ENCODE results near the gene HNRNPLL. TPM values are rescaled to one million over a fixed set of nuclear protein-coding genes. Genes with fewer than 3 reads are reported as not detected.
"Not testable (repeated sequence)": the region's sequence is repeated elsewhere in the genome, so short reads cannot be mapped to it uniquely, and the experiment has no call there.

HNRNPLL gene
- total RNA-seq, 1 donor from 2014 or later: 51.1 TPM

DNA sequence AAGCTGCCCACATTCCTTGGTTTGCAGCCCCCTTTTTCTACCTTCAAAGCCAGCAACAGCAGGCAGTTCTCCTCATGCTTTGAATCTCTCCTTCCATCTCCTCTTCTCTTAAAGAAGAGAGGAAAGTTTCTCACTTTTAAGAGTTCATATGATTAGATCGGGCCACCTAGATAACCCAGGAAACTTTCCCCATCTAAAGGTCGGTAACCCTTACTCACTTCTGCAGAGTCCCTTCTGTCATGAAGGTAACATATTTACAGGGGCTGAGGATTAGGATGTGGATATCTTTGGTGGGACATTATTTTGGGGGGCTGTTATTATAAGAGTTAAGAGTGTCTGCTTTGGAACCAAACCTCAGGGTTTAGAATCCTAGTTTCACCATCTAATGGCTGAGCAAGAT, 51.0 kb downstream of the HNRNPLL start:
- DNase-seq: no peak

- DNase-seq: no peak
Measured at GRCh38 chr2:38551171-38551570, 51.6 kb downstream of the HNRNPLL start.

- no peak for DNase-seq
Measured at GRCh38 chr2:38549851-38550250, 52.9 kb downstream of the HNRNPLL start.

DNA sequence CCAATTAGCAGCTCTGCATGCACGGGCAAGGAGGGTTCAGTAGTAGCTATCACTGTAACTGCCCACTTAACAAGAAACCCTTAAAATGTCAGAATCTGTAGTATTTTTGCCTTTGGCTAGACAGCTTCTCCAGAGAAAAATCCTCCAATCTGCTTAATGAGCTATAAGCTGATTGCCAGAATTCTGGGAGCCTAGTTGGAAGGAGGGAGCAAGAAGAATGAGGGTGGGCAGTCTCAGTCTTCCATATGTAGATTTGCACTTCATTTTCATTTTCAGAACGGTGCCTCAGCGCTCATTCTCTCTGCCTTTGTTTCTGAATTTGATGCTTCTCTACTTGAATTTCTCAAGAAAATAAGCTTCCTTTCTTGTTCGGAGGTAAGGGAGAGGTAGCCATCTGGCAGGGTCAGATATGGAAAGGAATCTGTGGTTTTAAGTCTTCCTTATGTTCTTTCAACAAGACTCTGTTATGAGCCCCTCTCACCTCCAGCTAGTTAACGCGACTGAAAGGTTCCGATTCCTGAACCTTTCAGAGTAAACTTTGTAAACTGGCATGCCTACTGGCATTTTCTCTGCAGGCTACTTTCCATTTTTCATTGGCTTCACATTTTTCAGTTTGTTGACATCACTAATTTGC, 53.5 kb downstream of the HNRNPLL start:
- DNase-seq: no peak

GRCh38 chr2:38547791-38548190, 54.9 kb downstream of the HNRNPLL start:
- no peak for DNase-seq

DNA sequence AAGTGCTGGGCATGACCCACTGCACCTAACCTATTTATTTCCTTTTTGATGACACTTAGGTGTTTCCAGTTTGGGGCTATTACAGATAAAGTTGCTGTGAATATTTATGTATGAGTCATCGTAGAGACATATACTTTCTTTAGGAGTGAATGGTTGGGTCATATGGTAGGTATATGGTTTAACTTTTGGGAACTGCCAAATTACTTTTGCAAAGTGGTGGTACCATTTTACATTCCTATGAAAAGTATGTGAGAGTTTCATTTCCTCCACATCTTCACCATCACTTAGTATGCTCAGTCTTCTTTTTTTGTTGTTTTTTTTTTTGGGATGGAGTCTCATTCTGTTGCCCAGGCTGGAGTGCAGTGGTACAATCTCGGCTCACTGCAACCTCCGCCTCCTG, 56.1 kb downstream of the HNRNPLL start:
- DNase-seq: no peak

DNA sequence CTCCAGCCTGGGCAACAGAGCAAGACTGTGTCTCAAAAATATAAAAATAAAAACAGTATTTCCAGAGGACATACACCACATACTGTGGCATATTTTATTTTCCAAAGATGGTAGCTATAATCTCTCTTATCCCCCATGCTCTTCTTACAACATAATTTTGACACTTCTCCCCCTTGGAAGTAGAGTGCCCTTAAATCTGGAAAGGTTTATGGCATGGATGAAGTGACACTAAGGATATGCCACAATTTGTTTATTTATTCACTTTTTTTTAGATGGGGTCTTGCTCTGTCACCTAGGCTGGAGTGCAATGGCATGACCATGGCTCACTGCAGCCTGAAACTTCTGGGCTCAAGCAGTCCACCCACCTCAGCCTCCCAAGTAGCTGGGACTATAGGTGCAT, 56.7 kb downstream of the HNRNPLL start:
- DNase-seq: no peak

DNA sequence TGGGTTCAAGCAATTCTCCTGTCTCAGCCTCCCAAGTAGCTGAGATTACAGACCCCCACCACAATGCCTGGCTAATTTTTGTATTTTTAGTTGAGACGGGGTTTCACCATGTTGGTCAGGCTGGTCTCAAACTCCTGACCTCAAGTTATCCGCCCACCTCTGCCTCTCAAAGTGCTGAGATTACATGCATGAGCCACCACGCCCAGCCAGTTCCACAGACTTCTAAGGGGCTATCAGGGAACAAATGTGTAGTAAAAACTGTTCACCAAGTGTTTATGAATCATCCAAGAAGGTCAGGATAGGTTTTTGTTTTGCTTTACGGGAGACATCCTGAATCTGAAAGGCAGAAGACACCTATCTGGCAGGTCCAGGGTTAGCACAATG, 60.5 kb downstream of the HNRNPLL start:
- DNase-seq: peak; percentile 47

DNA sequence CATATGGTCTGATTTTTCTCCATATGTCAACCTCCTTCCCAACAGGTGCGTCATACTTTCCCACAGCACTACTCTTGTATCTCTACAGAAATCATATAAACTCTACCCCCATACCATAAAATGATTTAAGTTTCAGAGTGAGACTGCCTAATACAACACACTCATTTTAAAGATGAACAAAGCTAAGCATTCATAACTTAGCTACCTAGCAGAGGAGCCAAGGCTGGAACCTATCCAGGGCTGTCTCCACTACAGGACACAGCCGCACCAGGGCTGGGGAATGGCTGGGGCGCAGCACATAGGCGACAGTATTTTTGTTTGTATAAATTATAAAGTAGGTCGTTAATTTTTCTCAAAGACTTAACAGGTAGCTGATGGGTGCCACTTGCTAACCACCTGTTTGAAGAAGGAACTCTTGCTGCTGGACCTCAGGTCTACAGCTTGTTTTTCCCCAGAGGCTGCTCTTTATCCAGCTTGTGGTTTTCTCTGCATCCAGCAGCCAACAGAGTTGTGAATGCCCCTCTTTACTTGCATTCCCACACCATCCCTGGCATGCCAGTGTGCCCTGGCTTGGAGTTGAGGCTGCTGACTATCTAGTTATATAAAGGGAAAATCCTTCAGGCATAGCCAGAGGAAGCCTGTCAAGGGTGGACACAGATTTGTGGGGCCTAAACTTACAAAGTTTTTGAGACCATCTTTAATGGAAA, 62.0 kb downstream of the HNRNPLL start:
- DNase-seq: no peak

DNA sequence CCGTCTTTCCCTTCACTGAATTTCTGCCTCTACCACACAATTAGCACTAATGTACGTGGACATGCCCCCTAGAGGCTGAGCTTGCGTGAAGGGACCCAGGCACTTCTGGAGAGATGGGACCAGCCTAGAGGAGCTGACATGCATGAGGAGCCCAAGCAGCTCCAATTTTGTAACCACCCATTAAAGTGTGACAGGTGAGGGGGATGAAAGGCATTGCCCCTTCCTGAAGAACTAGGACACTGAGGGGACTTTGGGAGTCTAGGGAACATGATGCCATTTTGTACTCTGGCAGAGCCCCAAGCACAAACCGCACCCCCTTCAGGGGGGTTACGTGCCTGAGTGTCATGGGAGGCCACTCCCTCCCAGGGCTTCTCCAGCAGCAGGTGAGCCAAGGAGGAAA, 63.6 kb downstream of the HNRNPLL start:
- no peak for DNase-seq

GRCh38 chr2:38537937-38538525, 64.7 kb downstream of the HNRNPLL start:
- no peak for DNase-seq

GRCh38 chr2:38537296-38537695, 65.4 kb downstream of the HNRNPLL start:
- not testable (repeated sequence) for DNase-seq

DNA sequence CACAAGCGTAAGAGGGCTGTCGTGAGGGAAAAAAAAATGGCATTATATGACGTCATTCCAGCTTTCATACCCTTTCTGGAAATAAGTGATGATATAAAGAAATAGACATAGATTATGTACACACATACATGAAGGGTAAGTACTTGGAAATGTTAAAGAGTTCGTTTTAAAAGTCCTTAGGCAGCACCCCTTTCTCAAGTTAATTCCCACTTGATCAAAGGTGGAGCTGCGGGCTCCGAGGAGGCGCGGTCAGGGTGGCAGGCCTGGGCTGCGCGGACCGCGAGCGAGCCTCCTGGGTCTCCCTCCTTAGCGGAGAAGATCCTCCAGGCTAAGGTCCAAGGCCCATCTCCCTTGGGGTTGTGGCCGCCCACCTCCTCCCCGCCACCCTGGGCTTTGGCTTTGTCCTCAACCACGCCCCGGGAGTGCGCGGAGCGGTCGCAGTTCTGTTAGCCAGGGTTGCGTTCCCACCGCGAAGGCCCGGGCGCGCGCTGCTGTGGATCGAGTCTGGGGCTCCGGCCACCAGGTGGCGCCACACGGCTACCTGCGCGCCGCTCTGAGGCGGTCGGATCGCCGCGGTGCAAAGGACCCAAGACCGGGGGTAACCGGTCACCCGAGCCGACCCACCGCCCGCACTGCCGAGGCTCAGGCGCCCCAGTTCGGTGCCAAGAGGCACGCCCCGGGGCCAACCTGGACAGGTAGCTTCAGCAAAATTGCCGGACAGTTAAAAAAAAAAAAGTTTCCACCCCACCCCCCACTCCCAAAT, 66.8 kb downstream of the HNRNPLL start:
- peak; percentile 84 for DNase-seq

GRCh38 chr2:38535404-38535743, 67.4 kb downstream of the HNRNPLL start:
- DNase-seq: no peak

GRCh38 chr2:38534746-38535403, 67.9 kb downstream of the HNRNPLL start:
- no peak for DNase-seq

GRCh38 chr2:38533757-38534545, 68.8 kb downstream of the HNRNPLL start:
- no peak for DNase-seq

GRCh38 chr2:38533180-38533579, 69.5 kb downstream of the HNRNPLL start:
- DNase-seq: no peak

GRCh38 chr2:38532366-38532765, 70.4 kb downstream of the HNRNPLL start:
- no peak for DNase-seq

DNA sequence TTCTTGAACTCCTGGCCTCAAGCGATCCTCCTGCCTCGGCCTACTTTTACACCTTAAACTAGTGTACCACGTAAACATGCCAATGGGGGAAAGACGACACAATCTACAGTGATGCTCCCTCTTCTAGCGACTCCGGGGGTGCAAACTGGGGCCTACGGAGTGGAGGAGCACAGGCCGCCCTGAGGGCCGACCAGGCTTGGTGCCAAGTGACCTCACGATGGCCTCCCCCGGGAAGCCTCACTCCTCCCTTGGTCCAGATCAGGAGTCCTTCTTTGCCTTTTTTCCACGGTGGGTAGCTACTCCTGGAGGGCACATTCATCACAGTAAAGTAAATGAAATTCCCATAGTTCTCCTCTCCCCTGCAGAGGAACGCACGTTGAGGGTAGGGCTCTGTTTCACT, 73.5 kb downstream of the HNRNPLL start:
- no peak for DNase-seq

DNA sequence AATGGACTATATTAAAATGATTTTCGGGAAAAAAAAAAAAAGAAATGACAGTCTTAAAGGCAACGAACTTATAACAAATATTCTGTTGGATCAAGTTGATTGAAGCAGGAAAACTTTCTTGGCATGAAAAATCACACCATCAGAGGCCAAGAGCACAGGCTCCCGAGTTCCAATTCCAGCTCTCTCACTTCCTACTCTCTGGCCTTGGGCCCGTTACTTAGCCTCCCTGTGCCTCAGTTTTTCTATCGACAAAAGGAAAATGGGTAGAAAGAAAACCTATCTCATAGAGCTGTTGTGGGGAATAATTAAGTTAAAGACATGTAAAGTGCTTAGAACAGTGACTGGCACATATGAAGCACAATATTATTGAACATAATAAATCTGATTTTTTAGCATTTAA, 74.2 kb downstream of the HNRNPLL start:
- DNase-seq: no peak

DNA sequence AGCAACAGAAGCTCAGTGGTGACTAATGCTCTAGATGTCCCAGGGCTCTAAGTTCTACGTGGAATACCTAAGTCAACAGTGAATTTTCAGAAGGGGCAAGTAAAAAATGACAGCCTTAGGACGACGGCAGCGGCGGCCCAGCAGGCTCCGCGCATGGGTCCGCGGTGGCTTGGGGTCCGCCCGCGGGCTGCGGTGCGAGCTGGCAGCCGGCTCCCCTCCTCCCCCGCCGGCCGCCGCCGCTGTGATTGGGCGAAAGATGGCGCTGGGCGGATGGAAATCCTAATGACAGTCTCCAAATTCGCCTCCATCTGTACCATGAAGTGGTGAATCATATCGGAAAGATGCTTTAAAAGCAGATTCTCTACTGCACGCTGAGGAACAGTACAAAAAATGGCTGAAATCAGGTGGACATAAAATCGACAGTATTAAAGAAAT, 74.7 kb downstream of the HNRNPLL start:
- peak; percentile 36 for DNase-seq

GRCh38 chr2:38527338-38528007, 75.3 kb downstream of the HNRNPLL start:
- DNase-seq: no peak
